BLaER1 (cell line): ENCODE measurements around the gene KRTAP16-1.

Experiments used
- H3K27ac ChIP-seq: shearing (Covaris generic); formaldehyde crosslinking; 2 replicates; pipeline ENCODE4 v1.8.1; 2022
- H3K27me3 ChIP-seq: shearing (Covaris generic); formaldehyde crosslinking; 2 replicates; pipeline ENCODE4 v1.8.1; 2022
- H3K36me3 ChIP-seq: shearing (Covaris generic); formaldehyde crosslinking; 2 replicates; pipeline ENCODE4 v1.8.1; 2022
- H3K4me1 ChIP-seq: shearing (Covaris generic); formaldehyde crosslinking; 2 replicates; pipeline ENCODE4 v1.8.1; 2022
- H3K4me2 ChIP-seq: shearing (Covaris generic); formaldehyde crosslinking; 2 replicates; pipeline ENCODE4 v1.8.1; 2022
- H3K4me3 ChIP-seq: shearing (Covaris generic); formaldehyde crosslinking; 2 replicates; pipeline ENCODE4 v1.8.1; 2022
- H3K9ac ChIP-seq: shearing (Covaris generic); formaldehyde crosslinking; 2 replicates; pipeline ENCODE4 v1.8.1; 2022
- H3K9me3 ChIP-seq: shearing (Covaris generic); formaldehyde crosslinking; 2 replicates; pipeline ENCODE4 v1.8.1; 2022
- H4K20me1 ChIP-seq: shearing (Covaris generic); formaldehyde crosslinking; 2 replicates; pipeline ENCODE4 v1.8.1; 2022
- Cebpa-rat ChIP-seq: shearing (Covaris generic); IDR thresholded peaks from 2 replicates; pipeline ENCODE4 v1.8.1; 2022

The KRTAP16-1 gene

GRCh38 chr17:41304091-41304490, 5.0 kb downstream of the KRTAP16-1 start:
- no peak for TF ChIP-seq Cebpa-rat
- Histone ChIP-seq H3K4me1 (peaks cover 23% of the 10 kb centered on the region), H3K27me3 (no peaks in the 10 kb centered on the region), H3K4me3 (no peak overlapping the region), H3K27ac (no peak overlapping the region), H3K4me2 (no peak overlapping the region), H3K36me3 (no peaks in the 10 kb centered on the region), H3K9ac (no peak overlapping the region), H3K9me3 (no peaks in the 10 kb centered on the region), H4K20me1 (no peaks in the 10 kb centered on the region)

GRCh38 chr17:41302981-41303380, 6.1 kb downstream of the KRTAP16-1 start:
- no peak overlapping the region for H3K4me3 ChIP-seq
- no peaks in the 10 kb centered on the region for H3K36me3 ChIP-seq
- H3K27me3 ChIP-seq, result no peaks in the 10 kb centered on the region
- H3K27ac ChIP-seq, result no peak overlapping the region
- no peak for TF ChIP-seq Cebpa-rat
- H4K20me1 ChIP-seq, result no peaks in the 10 kb centered on the region
- H3K4me1 ChIP-seq, result peaks cover 12% of the 10 kb centered on the region
- no peak overlapping the region for H3K9ac ChIP-seq
- no peaks in the 10 kb centered on the region for H3K9me3 ChIP-seq
- no peak overlapping the region for H3K4me2 ChIP-seq

- no peak for TF ChIP-seq Cebpa-rat
- Histone ChIP-seq H3K27me3 (no peaks in the 10 kb centered on the region), H3K9me3 (no peaks in the 10 kb centered on the region), H4K20me1 (no peaks in the 10 kb centered on the region), H3K4me1 (peaks cover 5% of the 10 kb centered on the region), H3K36me3 (no peaks in the 10 kb centered on the region), H3K4me2 (no peak within 1 kb of the TSS), H3K9ac (no peak within 1 kb of the TSS), H3K4me3 (no peak within 1 kb of the TSS), H3K27ac (no peak within 1 kb of the TSS)
Observed at GRCh38 chr17:41301916-41302901, 6.9 kb downstream of the KRTAP16-1 start, which contains the start of gene KRTAP29-1. TSS of gene KRTAP29-1 (minus strand) at chr17:41302851. CDS start at chr17:41302851, 0 bp downstream.

GRCh38 chr17:41301204-41301790, 7.8 kb downstream of the KRTAP16-1 start:
- Histone ChIP-seq H3K27ac (no peak overlapping the region), H3K9ac (no peak overlapping the region), H3K36me3 (no peaks in the 10 kb centered on the region), H3K9me3 (no peaks in the 10 kb centered on the region), H3K4me3 (no peak overlapping the region), H4K20me1 (no peaks in the 10 kb centered on the region), H3K4me2 (no peak overlapping the region), H3K4me1 (no peaks in the 10 kb centered on the region), H3K27me3 (no peaks in the 10 kb centered on the region)
- no peak for TF ChIP-seq Cebpa-rat

GRCh38 chr17:41298458-41299135, 10.5 kb downstream of the KRTAP16-1 start:
- no peak overlapping the region for H3K9ac ChIP-seq
- H3K4me1 ChIP-seq, result no peaks in the 10 kb centered on the region
- H3K4me2 ChIP-seq, result no peak overlapping the region
- TF ChIP-seq Cebpa-rat, result no peak
- H3K9me3 ChIP-seq, result no peaks in the 10 kb centered on the region; the same call in 1 of the 2 replicates
- no peak overlapping the region for H3K4me3 ChIP-seq
- H4K20me1 ChIP-seq, result no peaks in the 10 kb centered on the region
- no peaks in the 10 kb centered on the region for H3K27me3 ChIP-seq
- H3K27ac ChIP-seq, result no peak overlapping the region
- no peaks in the 10 kb centered on the region for H3K36me3 ChIP-seq

GRCh38 chr17:41296846-41297245, 12.3 kb downstream of the KRTAP16-1 start:
- TF ChIP-seq Cebpa-rat, result no peak
- H4K20me1 ChIP-seq, result no peaks in the 10 kb centered on the region
- peaks cover 2% of the 10 kb centered on the region; the same call in 1 of the 2 replicates for H3K9me3 ChIP-seq
- no peak overlapping the region for H3K4me3 ChIP-seq
- H3K27ac ChIP-seq, result no peak overlapping the region
- H3K4me1 ChIP-seq, result no peaks in the 10 kb centered on the region
- no peaks in the 10 kb centered on the region for H3K36me3 ChIP-seq
- no peak overlapping the region for H3K4me2 ChIP-seq
- no peaks in the 10 kb centered on the region for H3K27me3 ChIP-seq
- H3K9ac ChIP-seq, result no peak overlapping the region

GRCh38 chr17:41294016-41294415, 15.1 kb downstream of the KRTAP16-1 start:
- Histone ChIP-seq H3K4me1 (no peaks in the 10 kb centered on the region), H3K4me2 (no peak overlapping the region), H3K9me3 (peaks cover 2% of the 10 kb centered on the region; the same call in 1 of the 2 replicates), H3K4me3 (no peak overlapping the region), H3K27ac (no peak overlapping the region), H3K27me3 (no peaks in the 10 kb centered on the region), H3K9ac (no peak overlapping the region), H3K36me3 (no peaks in the 10 kb centered on the region), H4K20me1 (no peaks in the 10 kb centered on the region)
- TF ChIP-seq Cebpa-rat, result no peak

- Histone ChIP-seq H3K27me3 (no peaks in the 10 kb centered on the region), H3K4me3 (no peak overlapping the region), H3K9ac (no peak overlapping the region)
Observed at GRCh38 chr17:41287050-41287449, 22.1 kb downstream of the KRTAP16-1 start.

GRCh38 chr17:41284546-41284945, 24.6 kb downstream of the KRTAP16-1 start:
- no peak overlapping the region for H3K27ac ChIP-seq

More at GRCh38 chr17:41287050-41287449, 22.1 kb downstream of the KRTAP16-1 start:
- no peak for TF ChIP-seq Cebpa-rat
- no peaks in the 10 kb centered on the region for H3K4me1 ChIP-seq
- no peaks in the 10 kb centered on the region for H3K36me3 ChIP-seq
- H3K27ac ChIP-seq, result no peak overlapping the region
- no peaks in the 10 kb centered on the region for H4K20me1 ChIP-seq
- no peaks in the 10 kb centered on the region for H3K9me3 ChIP-seq
- no peak overlapping the region for H3K4me2 ChIP-seq

GRCh38 chr17:41284043-41284442, 25.1 kb downstream of the KRTAP16-1 start:
- Histone ChIP-seq H3K4me1 (no peaks in the 10 kb centered on the region), H3K4me3 (no peak overlapping the region), H3K9me3 (no peaks in the 10 kb centered on the region), H3K27me3 (no peaks in the 10 kb centered on the region), H3K9ac (no peak overlapping the region), H3K27ac (no peak overlapping the region), H3K4me2 (no peak overlapping the region), H4K20me1 (no peaks in the 10 kb centered on the region), H3K36me3 (no peaks in the 10 kb centered on the region)
- TF ChIP-seq Cebpa-rat, result no peak

More at GRCh38 chr17:41284546-41284945, 24.6 kb downstream of the KRTAP16-1 start:
- Histone ChIP-seq H3K4me2 (no peak overlapping the region), H3K9ac (no peak overlapping the region), H4K20me1 (no peaks in the 10 kb centered on the region), H3K27me3 (no peaks in the 10 kb centered on the region), H3K4me3 (no peak overlapping the region), H3K9me3 (no peaks in the 10 kb centered on the region), H3K36me3 (no peaks in the 10 kb centered on the region), H3K4me1 (no peaks in the 10 kb centered on the region)
- TF ChIP-seq Cebpa-rat, result no peak
